HG02852 (cell line): ENCODE measurements around the gene TGFA.

Source experiments
- ATAC-seq: cut with Tn5 transposase; IDR thresholded peaks from one replicate; pipeline ENCODE4 v1.9.1; 2021; ENCODE audit warnings: mild to moderate bottlenecking, moderate library complexity; ENCODE audit not compliant: unreplicated experiment

The TGFA gene

DNA sequence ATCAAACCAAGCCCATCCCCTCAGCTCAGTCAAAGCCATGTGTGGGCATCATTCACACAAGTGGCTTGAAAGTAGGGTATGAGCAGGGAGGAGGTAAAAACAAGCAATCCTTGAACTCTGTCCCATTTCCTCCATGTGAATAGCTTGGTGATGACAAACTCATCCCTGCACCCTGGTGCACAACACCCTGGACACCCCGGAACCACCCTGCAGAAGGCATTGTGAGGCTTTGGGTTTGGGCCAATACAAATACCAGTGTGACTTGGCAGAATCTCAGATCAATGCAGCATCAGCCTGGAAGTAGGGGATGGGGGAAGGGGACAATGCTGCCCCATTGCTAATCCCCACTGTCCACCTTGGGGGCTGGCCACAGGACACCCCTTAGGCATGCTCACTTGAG is 28.6 kb downstream of the TGFA start:
- no peak for ATAC-seq

DNA sequence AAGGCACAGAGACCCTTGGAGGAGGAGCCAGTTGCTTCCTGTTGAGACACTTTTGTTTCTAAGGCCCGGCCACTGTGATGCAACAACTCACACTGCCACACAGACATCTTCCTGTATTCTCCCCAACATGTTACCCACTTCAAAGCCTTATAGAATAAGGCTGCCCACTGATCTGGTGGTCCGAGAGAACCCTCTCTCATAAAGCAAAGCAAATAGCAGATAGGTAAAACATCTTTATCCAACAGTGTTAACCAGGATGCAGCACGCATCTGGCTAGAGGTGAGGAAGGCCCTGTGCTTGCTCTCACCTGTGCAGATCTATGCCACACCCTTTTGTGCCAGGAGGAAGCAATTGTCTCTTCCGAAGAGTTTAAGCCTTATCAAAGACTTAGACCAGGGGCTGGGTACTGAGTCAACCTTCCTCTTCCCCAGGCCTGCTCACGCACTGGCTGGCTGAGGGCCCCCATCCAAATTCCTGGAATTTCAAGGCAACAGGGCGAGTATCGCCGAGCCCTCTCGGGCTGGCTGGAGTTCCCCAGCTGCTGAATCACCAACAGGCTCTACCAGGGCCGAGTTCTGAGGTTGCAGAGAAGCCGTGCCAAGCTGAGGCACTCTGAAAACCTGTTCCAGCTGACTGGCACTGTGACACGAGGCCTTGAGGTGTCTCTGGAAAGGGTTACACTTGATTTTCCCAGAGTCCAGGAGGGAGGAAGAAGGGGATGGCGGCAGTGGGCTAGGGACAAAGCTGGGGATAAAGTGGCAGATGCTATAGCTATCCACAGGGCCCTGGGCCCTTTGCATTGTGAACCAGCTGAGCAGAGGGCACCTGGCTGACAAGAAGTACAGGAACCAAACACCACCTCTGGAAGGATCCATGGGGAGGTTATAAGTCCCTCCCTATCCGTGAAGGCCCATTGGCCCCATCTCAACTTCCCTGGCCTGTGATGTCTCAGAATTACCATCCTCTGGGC is 29.3 kb downstream of the TGFA start:
- no peak for ATAC-seq

DNA sequence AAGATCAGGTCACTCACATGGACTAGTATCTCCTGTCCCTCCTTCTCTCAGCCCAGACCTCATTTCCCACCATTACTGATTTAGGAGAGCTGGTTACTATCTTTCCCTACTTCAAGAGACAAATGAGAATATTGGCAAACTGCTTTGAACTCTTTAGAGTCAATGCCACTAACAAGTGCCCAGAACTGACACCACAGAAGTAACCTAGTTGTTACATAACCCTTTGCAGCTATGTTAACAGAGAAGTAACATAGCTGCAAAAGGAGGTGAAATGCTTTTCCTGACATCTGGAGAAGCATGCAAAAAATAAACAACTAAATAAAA is 30.0 kb downstream of the TGFA start:
- no peak for ATAC-seq

DNA sequence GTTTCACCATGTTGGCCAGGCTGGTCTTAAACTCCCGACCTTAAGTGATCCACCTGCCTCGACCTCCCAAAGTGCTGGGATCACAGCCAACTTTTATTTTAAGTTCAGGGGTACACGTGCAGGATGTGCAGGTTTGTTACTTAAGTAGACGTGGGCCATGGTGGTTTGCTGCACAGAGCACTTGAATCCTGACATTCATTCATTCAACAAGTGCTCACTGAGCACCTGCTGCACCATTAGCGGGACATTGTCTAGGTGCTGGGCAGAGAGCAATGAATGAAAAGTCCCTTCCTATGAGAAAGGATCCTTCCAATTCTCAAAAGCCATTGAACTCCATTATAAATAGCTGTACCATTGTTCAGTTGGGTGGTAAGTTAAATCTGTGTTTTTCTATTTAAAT is 31.0 kb downstream of the TGFA start:
- no peak for ATAC-seq

- no peak for ATAC-seq
Measured at GRCh38 chr2:70520825-70521224, 32.8 kb downstream of the TGFA start.

GRCh38 chr2:70519453-70519852 is 34.2 kb downstream of the TGFA start:
- ATAC-seq, result no peak

GRCh38 chr2:70518557-70518956 is 35.1 kb downstream of the TGFA start:
- ATAC-seq, result no peak

GRCh38 chr2:70517804-70518203 is 35.8 kb downstream of the TGFA start:
- ATAC-seq, result no peak

GRCh38 chr2:70516596-70516995 is 37.0 kb downstream of the TGFA start:
- peak; percentile 94 for ATAC-seq

DNA sequence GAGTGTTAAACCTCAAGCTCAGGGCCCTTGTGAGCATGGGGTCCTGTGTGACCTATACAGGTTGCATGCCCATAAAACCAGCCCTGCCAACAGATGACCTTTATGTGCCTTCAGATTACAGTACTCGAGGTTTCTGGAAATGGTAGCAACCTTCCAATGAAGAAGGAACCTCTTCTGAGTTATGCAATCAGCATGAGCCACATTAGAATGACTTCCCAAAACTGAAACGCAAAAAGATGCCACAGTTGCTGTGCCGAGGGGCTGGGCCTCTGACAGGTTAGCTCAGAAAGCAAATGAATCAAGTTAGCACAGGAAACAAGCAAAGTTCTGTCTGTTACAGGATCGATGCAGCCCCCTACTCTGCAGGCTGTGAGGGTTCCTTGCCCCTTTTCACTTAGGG is 37.7 kb downstream of the TGFA start:
- ATAC-seq, result no peak

GRCh38 chr2:70514612-70515055 is 39.0 kb downstream of the TGFA start:
- ATAC-seq, result no peak

DNA sequence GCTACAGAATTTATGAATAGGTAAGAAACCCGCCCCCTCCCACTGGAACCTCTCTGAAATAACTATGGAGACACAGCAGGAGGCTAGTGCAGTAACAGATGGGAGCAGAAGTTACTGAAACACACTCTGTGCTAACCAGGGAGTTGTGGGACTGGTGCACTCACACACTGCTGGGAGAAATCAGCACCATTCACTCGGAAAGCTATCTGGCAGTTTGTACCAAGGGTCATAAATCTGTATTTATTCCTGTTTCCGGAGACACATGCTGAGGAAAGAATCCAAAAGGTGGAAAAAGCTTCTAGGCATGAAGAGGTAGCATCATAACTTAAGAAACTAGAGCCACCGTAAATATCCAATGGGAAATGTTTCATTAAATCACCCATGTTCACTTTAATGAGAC is 39.9 kb downstream of the TGFA start:
- ATAC-seq, result no peak

- no peak for ATAC-seq
Measured at GRCh38 chr2:70511971-70512729, 41.5 kb downstream of the TGFA start.

DNA sequence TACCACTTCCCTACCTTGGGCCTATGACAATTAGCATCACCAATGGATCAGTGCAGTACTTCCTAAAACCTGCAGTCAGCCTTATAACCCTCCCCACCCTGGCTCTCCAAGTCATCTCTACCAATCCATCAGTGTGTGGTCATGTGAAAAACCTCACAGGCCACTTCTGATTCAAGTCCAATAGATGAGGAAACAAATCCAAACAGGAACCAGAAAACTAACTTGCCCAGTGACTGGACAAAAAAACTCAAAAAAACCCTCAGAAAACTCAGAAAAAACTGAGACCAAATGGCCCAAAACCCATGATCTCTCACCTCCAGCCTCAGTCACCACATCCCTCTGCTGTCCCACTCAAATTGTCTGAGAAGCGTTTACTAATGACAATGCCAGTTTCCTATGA is 43.3 kb downstream of the TGFA start:
- no peak for ATAC-seq

- no peak for ATAC-seq
Measured at GRCh38 chr2:70509565-70509964, 44.1 kb downstream of the TGFA start.

GRCh38 chr2:70508711-70509462 is 44.7 kb downstream of the TGFA start:
- no peak for ATAC-seq

- ATAC-seq, result no peak
Measured at GRCh38 chr2:70505613-70506391, 47.8 kb downstream of the TGFA start.

DNA sequence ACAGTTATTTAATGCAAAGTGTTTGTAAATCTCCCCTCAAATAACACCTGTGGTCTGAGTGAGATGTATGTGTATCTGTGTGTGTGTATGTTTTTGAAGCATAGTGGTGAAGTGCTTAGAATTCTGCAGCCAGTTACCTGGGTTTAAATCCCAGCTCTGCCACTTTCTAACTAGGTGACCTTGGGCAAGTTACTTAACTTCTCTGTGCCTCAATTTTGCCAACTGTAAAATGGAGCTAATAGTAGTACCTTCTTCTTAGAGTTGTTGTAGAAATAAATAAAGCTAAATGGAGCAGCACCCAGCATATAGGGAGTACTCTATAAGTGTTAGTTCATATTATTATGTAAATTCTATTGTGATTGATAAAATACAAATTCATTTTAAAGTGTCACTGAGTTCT is 48.9 kb downstream of the TGFA start:
- ATAC-seq, result no peak

DNA sequence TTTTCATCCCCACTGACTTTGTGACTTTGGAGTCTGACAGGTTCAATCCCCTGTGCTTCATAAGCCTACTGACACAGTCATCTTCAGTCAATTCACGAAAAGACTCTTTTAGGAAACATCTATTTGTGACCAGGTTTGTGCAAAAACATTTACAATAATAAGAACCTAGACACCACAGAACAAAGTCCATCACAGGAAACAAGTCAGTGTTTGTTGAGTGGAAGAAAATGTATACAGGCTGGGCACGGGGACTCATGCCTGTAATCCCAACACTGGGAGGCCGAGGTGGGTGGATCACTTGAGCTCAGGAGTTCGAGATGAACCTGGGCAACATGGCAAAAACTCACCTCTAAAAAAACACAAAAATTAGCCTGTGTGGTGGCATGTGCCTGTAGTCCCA is 49.7 kb downstream of the TGFA start:
- no peak for ATAC-seq

DNA sequence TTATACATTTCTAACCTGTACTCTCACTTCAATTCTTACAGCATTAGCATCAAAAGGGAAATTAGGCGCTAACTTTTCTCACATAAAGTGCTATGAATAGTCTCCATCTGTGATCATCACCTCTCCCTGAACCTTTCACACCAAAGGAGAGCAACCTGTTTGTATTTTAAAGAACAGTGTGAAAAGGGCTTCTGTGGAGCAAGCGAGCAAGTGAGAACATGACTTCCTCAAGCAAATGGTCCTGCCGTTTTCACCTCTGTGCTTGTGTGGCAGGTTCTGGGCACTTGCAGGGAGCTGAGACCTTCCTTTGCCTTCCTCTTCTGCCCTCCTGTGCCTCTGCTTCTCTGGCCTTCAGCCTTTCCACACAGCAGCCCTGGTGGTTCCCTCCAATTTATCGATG is 51.9 kb downstream of the TGFA start:
- ATAC-seq, result no peak

DNA sequence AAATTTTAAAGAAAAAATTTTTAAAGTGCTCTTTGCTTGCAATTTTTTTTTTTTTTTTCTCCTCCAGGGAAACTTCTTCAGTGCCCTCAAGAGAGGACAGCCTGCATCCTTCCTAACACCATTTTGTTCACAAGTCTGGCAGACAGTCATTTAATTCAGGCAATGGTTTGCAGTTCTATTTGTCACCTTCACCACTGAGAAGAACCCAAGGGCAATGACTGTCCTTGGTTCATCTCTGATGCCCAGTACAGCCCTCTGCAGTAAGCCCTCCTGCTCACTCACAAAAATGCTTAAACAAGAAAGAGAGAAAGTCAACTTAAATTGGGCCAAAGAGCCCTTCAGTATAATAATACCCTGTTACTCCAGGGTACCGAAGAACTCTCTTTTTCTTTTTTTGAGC is 52.4 kb downstream of the TGFA start:
- no peak for ATAC-seq
